K562 (cell line): ENCODE results near the gene SHISA7. TPM values are rescaled to one million over a fixed set of nuclear protein-coding genes. Genes with fewer than 3 reads are reported as not detected.
"Not testable (repeated sequence)": the region's sequence is repeated elsewhere in the genome, so short reads cannot be mapped to it uniquely, and the experiment has no call there.

ENCODE experiments used
- ATAC-seq: fragments of 200-7000 bp; cut with Tn5 transposase; 3 replicates; pipeline ENCODE4 v1.9.1; 2020; ENCODE audit warnings: moderate library complexity
- BruUV-seq: library from RNA; stranded (reverse); fragments of 400-500 nt; replicated peaks from 2 replicates; lab custom pipeline; 2021; lab: Mats Ljungman, UMichigan
- CTCF ChIA-PET: fragments of 300-600 bp; formaldehyde crosslinking; extraction: SDS; loops from one replicate; lab custom pipeline; 2021; ENCODE audit warnings: low intra/inter-chr PET ratio; lab: Yijun Ruan, JAX
- POLR2A ChIA-PET: fragments of 300-600, 350-650 bp; sonication (Branson Sonifier 250); formaldehyde crosslinking; extraction: SDS; loops from one replicate; lab custom pipeline; 2021; ENCODE audit warnings: antibody characterized with exemption, inconsistent platforms; lab: Yijun Ruan, JAX
- DNase-seq, 4 experiments: peaks; one replicate each; pipeline versions ENCODE4 v3.0.0 to v3.0.0-alpha.2; 2011 to 2018; ENCODE audit warnings: low spot score in 3 of 4, mixed read lengths in 3 of 4; ENCODE audit errors: extremely low read depth in 1 of 4
- FAIRE-seq: peaks from 2 replicates; lab custom pipeline; 2011; peaks lifted over from hg19 to GRCh38; lab: Jason Lieb, UNC
- H2AFZ ChIP-seq: 2 replicates; pipeline ENCODE4 v1.6.0; 2011; ENCODE audit warnings: low read depth, low read length, control low read depth, inconsistent platforms
- H3K27ac ChIP-seq: fragments of 200-600 bp; 3 replicates; pipeline ENCODE4 v1.8.0; 2011; ENCODE audit warnings: low read depth, mild to moderate bottlenecking, control low read depth, inconsistent platforms, low read length, moderate library complexity, mixed read lengths; ENCODE audit errors: extremely low read depth
- H3K27me3 ChIP-seq, 2 experiments: fragments of 300-600 bp in 1 of 2; 2 replicates in 1 of 2; 3 replicates in 1 of 2; pipeline versions ENCODE4 v1.6.0 to v1.8.0; 2011; ENCODE audit warnings: inconsistent platforms in 2 of 2, low read length in 2 of 2, mild to moderate bottlenecking in 1 of 2, mixed read lengths in 1 of 2, moderate library complexity in 1 of 2; ENCODE audit not compliant: control insufficient read depth in 2 of 2, insufficient read depth in 2 of 2
- H3K36me3 ChIP-seq: fragments of 300-600 bp; 3 replicates; pipeline ENCODE4 v1.8.0; 2011; ENCODE audit warnings: mild to moderate bottlenecking, low read length, inconsistent platforms; ENCODE audit not compliant: control insufficient read depth, insufficient read depth
- H3K4me1 ChIP-seq, 2 experiments: fragments of 200-600 bp in 1 of 2; replicated peaks in 1 of 2; 2 replicates in 1 of 2; 3 replicates in 1 of 2; pipeline versions ENCODE4 v1.5.1 to v1.8.0; 2011; ENCODE audit warnings: inconsistent platforms in 2 of 2, low read length in 2 of 2, mild to moderate bottlenecking in 1 of 2, mixed read lengths in 1 of 2, moderate library complexity in 1 of 2; ENCODE audit not compliant: control insufficient read depth in 2 of 2, insufficient read depth in 2 of 2
- H3K4me2 ChIP-seq: 2 replicates; pipeline ENCODE4 v1.6.1; 2011; ENCODE audit warnings: low read length, control low read depth, inconsistent platforms, mixed read lengths; ENCODE audit not compliant: insufficient read depth
- H3K4me3 ChIP-seq: fragments of 200-600 bp; sonication (generic), shearing (Covaris generic); 2 replicates; pipeline ENCODE4 v1.5.1; 2016; ENCODE audit warnings: control low read depth, inconsistent platforms
- H3K79me2 ChIP-seq: fragments of 200-600 bp; 3 replicates; pipeline ENCODE4 v1.8.0; 2011; ENCODE audit warnings: low read length, inconsistent platforms; ENCODE audit not compliant: control insufficient read depth, insufficient read depth
- H3K9ac ChIP-seq, 2 experiments: 2 replicates each; pipeline versions ENCODE4 v1.6.0 to v1.6.1; 2011; ENCODE audit warnings: low read depth in 2 of 2, low read length in 2 of 2, control low read depth in 1 of 2, inconsistent platforms in 1 of 2, mild to moderate bottlenecking in 1 of 2, mixed read lengths in 1 of 2; ENCODE audit not compliant: insufficient read depth in 1 of 2
- H3K9me1 ChIP-seq: one replicate; pipeline ENCODE4 v1.6.0; 2011; ENCODE audit warnings: inconsistent platforms, mild to moderate bottlenecking, low read length, moderate library complexity; ENCODE audit not compliant: control insufficient read depth, insufficient read depth
- H3K9me3 ChIP-seq: replicated peaks from 2 replicates; pipeline ENCODE4 v1.5.1; 2011; ENCODE audit warnings: low read depth, low read length, inconsistent platforms; ENCODE audit not compliant: control insufficient read depth, insufficient read depth
- H4K20me1 ChIP-seq: replicated peaks from 2 replicates; pipeline ENCODE4 v1.6.1; 2011; ENCODE audit warnings: low read length, inconsistent platforms, mixed read lengths; ENCODE audit not compliant: control insufficient read depth, insufficient read depth
- GTF2A2 ChIP-seq: IDR thresholded peaks from 2 replicates; pipeline ENCODE4 v1.6.1; 2016; ENCODE audit warnings: mild to moderate bottlenecking, missing genetic modification characterization, missing compliant biosample characterization
- HCFC1 ChIP-seq: IDR thresholded peaks from 2 replicates; pipeline ENCODE4 v1.6.1; 2012; ENCODE audit warnings: low read depth, low read length, improper control_type of control experiment
- NONO ChIP-seq, 2 experiments: fragments of 200-400 bp in 1 of 2; fragments of 450-650 bp in 1 of 2; formaldehyde crosslinking in 1 of 2; IDR thresholded peaks; 2 replicates each; pipeline ENCODE4 v1.6.1; 2017; ENCODE audit warnings: low read depth in 2 of 2, mild to moderate bottlenecking in 2 of 2, moderate library complexity in 2 of 2, low read length in 1 of 2
- PCBP2 ChIP-seq: fragments of 200-400 bp; formaldehyde crosslinking; IDR thresholded peaks from 2 replicates; pipeline ENCODE4 v1.6.1; 2018; ENCODE audit warnings: low read length, low read depth, mild to moderate bottlenecking, moderate library complexity; ENCODE audit not compliant: poor library complexity, severe bottlenecking
- PHF8 ChIP-seq: fragments of 200-600 bp; sonication (generic); IDR thresholded peaks from 2 replicates; pipeline ENCODE4 v1.6.1; 2012; ENCODE audit warnings: mixed run types, mild to moderate bottlenecking, inconsistent platforms, low read length, moderate library complexity, borderline replicate concordance
- POLR2A ChIP-seq: fragments of 450-650 bp; conservative IDR thresholded peaks from 2 replicates; pipeline ENCODE4 v1.6.1; 2016
- RBM22 ChIP-seq: fragments of 200-400 bp; formaldehyde crosslinking; IDR thresholded peaks from 2 replicates; pipeline ENCODE4 v1.6.1; 2018; ENCODE audit warnings: low read length, low read depth; ENCODE audit not compliant: poor library complexity, severe bottlenecking
- REST ChIP-seq, 2 experiments: fragments of 450-650 bp; formaldehyde crosslinking in 1 of 2; IDR thresholded peaks; 2 replicates each; pipeline versions ENCODE4 v1.4.0 to v1.6.1; 2014 to 2020; ENCODE audit warnings: mild to moderate bottlenecking in 2 of 2, borderline replicate concordance in 1 of 2, low read depth in 1 of 2
- SIN3A ChIP-seq, 2 experiments: fragments of 150-350 bp in 1 of 2; IDR thresholded peaks; 2 replicates each; pipeline ENCODE4 v1.6.1; 2011 to 2016; ENCODE audit warnings: borderline replicate concordance in 2 of 2, low read depth in 2 of 2, low read length in 2 of 2, mild to moderate bottlenecking in 2 of 2, moderate library complexity in 2 of 2; ENCODE audit not compliant: control insufficient read depth in 1 of 2
- U2AF1 ChIP-seq: fragments of 200-400 bp; formaldehyde crosslinking; optimal IDR thresholded peaks from 2 replicates; pipeline ENCODE3; 2017; ENCODE audit warnings: mild to moderate bottlenecking, low read depth, low read length, moderate library complexity
- ZBTB7A ChIP-seq: IDR thresholded peaks from 2 replicates; pipeline ENCODE4 v1.6.1; 2011; ENCODE audit warnings: low read depth, mild to moderate bottlenecking, low read length, moderate library complexity, borderline replicate concordance; ENCODE audit not compliant: control insufficient read depth
- WGBS: fragments of 100-300 bp; shearing (Covaris generic); methylation state at CpG from one replicate; pipeline ENCODE4 v1.1.6; 2016; ENCODE audit warnings: low coverage, mixed read lengths; ENCODE audit not compliant: insufficient coverage; ENCODE audit errors: missing lambda C conversion rate; 5-methylcytosine and 5-hydroxymethylcytosine counted together
- in situ Hi-C: fragments of 300-500 bp; cut with MboI; formaldehyde crosslinking; loops from 4 replicates; pipeline ENCODE4 v1.15.0; 2018; ENCODE audit warnings: inconsistent platforms, mixed read lengths
- intact Hi-C: fragments of 100-400 bp; cut with micrococcal nuclease; formaldehyde crosslinking; loops from 2 replicates; pipeline ENCODE4 v1.14.2; 2022
- polyA plus RNA-seq, 8 experiments: library from polyadenylated mRNA; depleted of rRNA in 4 of 8; stranded (reverse) in 5 of 8; unstranded in 3 of 8; fragments of >200 nt; fragmentation: Nextera tagmentation in 2 of 8; fragmentation: Illumina TruSeq in 1 of 8; extraction: Ambion mirVana in 2 of 8; extraction: Trizol in 1 of 8; gene quantifications; 2 replicates each; pipeline versions ENCODE4 v1.2.1 to v1.2.3, GENCODE V29; 2011 to 2014; ENCODE audit warnings: inconsistent platforms in 1 of 8, missing spikeins in 1 of 8
- total RNA-seq, 7 experiments: library from RNA; depleted of rRNA in 6 of 7; stranded (reverse); fragments of >200 nt in 6 of 7; fragmentation: Illumina TruSeq in 2 of 7; extraction: Trizol in 2 of 7; gene quantifications; 2 replicates each; pipeline versions ENCODE4 v1.2.1 to v1.2.3, GENCODE V29; 2011 to 2021; ENCODE audit warnings: low replicate concordance in 1 of 7

Gene SHISA7
- total and polyA plus RNA-seq, 9 of the 15 experiments (the other 6 are each of a cell fraction or from before 2014, with no cell fraction given): 0.01 to 0.40 (median 0.07) TPM

DNA sequence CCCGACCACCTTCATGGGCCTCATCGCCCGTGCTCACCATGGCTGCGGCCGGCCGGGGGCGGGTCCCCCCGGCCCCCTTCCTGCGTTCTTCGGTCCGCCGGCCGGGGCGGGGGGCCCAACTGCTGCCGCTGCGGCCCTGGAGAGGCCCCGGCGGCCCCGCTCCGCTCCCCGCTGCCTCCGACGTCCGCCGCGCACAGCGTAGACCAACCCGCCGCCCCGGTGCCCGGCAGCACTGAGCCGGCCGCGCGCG is 35.6 kb downstream of the SHISA7 start, which contains the start of gene UBE2S:
Gene UBE2S, minus strand, starts transcription at position 239 of the 250 bp plus-strand sequence. Its CDS starts 199 bp downstream, at position 40.
- in situ Hi-C loops; FAIRE-seq; DNase-seq; CTCF ChIA-PET; H3K27me3 ChIP-seq; H3K9me1 ChIP-seq; BruUV-seq; intact Hi-C loops; TF ChIP-seq REST (IDR thresholded peaks at IDR 0.05; ENCODE audit: borderline replicate concordance): not testable (repeated sequence)
- Histone ChIP-seq H3K9ac (peak within 1 kb of the TSS; percentile 95 to 99), H2AFZ (peak within 1 kb of the TSS; percentile 98), H3K4me1 (peaks cover 19 to 43% of the 10 kb centered on the region in 2 experiments), H3K4me2 (peak within 1 kb of the TSS; percentile 96), H3K79me2 (peaks cover 47% of the 10 kb centered on the region), H3K9me3 (peaks cover 18% of the 10 kb centered on the region), H3K27ac (peak within 1 kb of the TSS; percentile 100), H4K20me1 (peaks cover 25% of the 10 kb centered on the region), H3K36me3 (peaks cover 42% of the 10 kb centered on the region), H3K4me3 (peak within 1 kb of the TSS; percentile 98)
- peak; percentile 86 for ATAC-seq
- 0% methylated on average over 9 of the region's 36 CpGs for WGBS
- POLR2A ChIA-PET: interaction anchor here (0.6 to 6.6 kb wide), 50 partner anchors 10 to 766 kb away, joined by 3 to 195 read pairs (median 4); partner anchors contain the start of genes DNAAF3, ISOC2, PPP1R12C and PPP6R1
- peak; percentile 75; the same call in 1 of the 2 replicates for TF ChIP-seq REST (CRISPR knock-in tag; IDR thresholded peaks at IDR 0.05; ENCODE audit: low read depth)
- TF ChIP-seq HCFC1: peak; percentile 36
- TF ChIP-seq ZBTB7A: 0 out of 2 replicates have a peak, but pooled peaks have one; percentile 1
- peak; percentile 55 for TF ChIP-seq PCBP2
- peak; percentile 77; the same call in 1 of the 2 replicates for TF ChIP-seq PHF8
- TF ChIP-seq NONO (IDR thresholded peaks at IDR 0.05; ENCODE audit: low read depth in 2 of 2, low read length in 1 of 2): peak; percentile 88 to 100
- TF ChIP-seq POLR2A: peak; percentile 98
- TF ChIP-seq RBM22: peak; percentile 95
- TF ChIP-seq GTF2A2 (tag): peak; percentile 95
- peak; percentile 88 for TF ChIP-seq U2AF1
- peak in 1 of 2 experiments; percentile 76; a peak in 1 of 4 replicates for TF ChIP-seq SIN3A (IDR thresholded peaks at IDR 0.05; ENCODE audit: borderline replicate concordance in 2 of 2, control insufficient read depth in 1 of 2, low read depth in 2 of 2, low read length in 2 of 2)
